DOHH2 (cell line): ENCODE results near the gene IBA57.

Source experiments
- H3F3A ChIP-seq: fragments of 200-600 bp; sonication (generic), shearing (Covaris generic); 2 replicates; pipeline ENCODE4 v1.6.0; 2016; ENCODE audit warnings: antibody characterized with exemption, mild to moderate bottlenecking; ENCODE audit not compliant: control insufficient read depth, insufficient read depth
- H3K27ac ChIP-seq: fragments of 200-600 bp; sonication (generic); 2 replicates; pipeline ENCODE4 v1.5.1; 2014; ENCODE audit warnings: low read depth, mild to moderate bottlenecking, low read length, moderate library complexity
- H3K27me3 ChIP-seq: fragments of 200-600 bp; sonication (generic); 2 replicates; pipeline ENCODE4 v1.6.1; 2014; ENCODE audit warnings: mild to moderate bottlenecking, low read length, mixed read lengths; ENCODE audit not compliant: control insufficient read depth
- H3K36me3 ChIP-seq: fragments of 200-600 bp; sonication (generic); 2 replicates; pipeline ENCODE4 v1.6.1; 2014; ENCODE audit warnings: mild to moderate bottlenecking, low read length, moderate library complexity, mixed read lengths; ENCODE audit not compliant: control insufficient read depth
- H3K4me1 ChIP-seq: fragments of 200-600 bp; sonication (generic); 2 replicates; pipeline ENCODE4 v1.6.1; 2014; ENCODE audit warnings: mild to moderate bottlenecking, low read length, mixed read lengths; ENCODE audit not compliant: control insufficient read depth
- H3K4me2 ChIP-seq: fragments of 200-600 bp; sonication (generic); 2 replicates; pipeline ENCODE4 v1.6.0; 2014; ENCODE audit warnings: mild to moderate bottlenecking, low read length, moderate library complexity
- H3K4me3 ChIP-seq: fragments of 200-600 bp; sonication (generic); 2 replicates; pipeline ENCODE4 v1.5.1; 2014; ENCODE audit warnings: mild to moderate bottlenecking, low read length, mixed read lengths
- H3K79me2 ChIP-seq: fragments of 200-600 bp; sonication (generic); 2 replicates; pipeline ENCODE4 v1.6.1; 2014; ENCODE audit warnings: mild to moderate bottlenecking, low read length, mixed read lengths; ENCODE audit not compliant: control insufficient read depth
- H3K9me2 ChIP-seq: fragments of 200-600 bp; sonication (generic); replicated peaks from 2 replicates; pipeline ENCODE4 v1.6.1; 2014; ENCODE audit warnings: mild to moderate bottlenecking, low read length, mixed read lengths; ENCODE audit not compliant: control insufficient read depth
- H3K9me3 ChIP-seq: fragments of 200-600 bp; sonication (generic); 2 replicates; pipeline ENCODE4 v1.6.1; 2014; ENCODE audit warnings: antibody characterized with exemption, low read length, mixed read lengths; ENCODE audit not compliant: control insufficient read depth, insufficient read depth
- H4K20me1 ChIP-seq: fragments of 200-600 bp; sonication (generic); 2 replicates; pipeline ENCODE4 v1.6.0; 2014; ENCODE audit warnings: low read depth, mild to moderate bottlenecking, antibody characterized with exemption, low read length, moderate library complexity; ENCODE audit not compliant: control insufficient read depth, insufficient read depth
- CTCF ChIP-seq: fragments of 200-600 bp; sonication (generic); IDR thresholded peaks from one replicate; pipeline ENCODE4 v1.5.1; 2014; ENCODE audit warnings: antibody characterized with exemption, mild to moderate bottlenecking, low read depth, low read length; ENCODE audit not compliant: poor library complexity, severe bottlenecking
- EZH2phosphoT487 ChIP-seq: fragments of 200-600 bp; sonication (generic); IDR thresholded peaks from 2 replicates; pipeline ENCODE4 v1.6.1; 2017; ENCODE audit warnings: borderline replicate concordance, mild to moderate bottlenecking, antibody characterized with exemption, low read length, moderate library complexity, mixed read lengths

Gene IBA57

GRCh38 chr1:228123505-228123904 is 42.1 kb upstream of the IBA57 start:
- Histone ChIP-seq H3K79me2 (no peaks in the 10 kb centered on the region), H3K4me3 (no peak overlapping the region), H3K27ac (no peak overlapping the region), H3K4me1 (peaks cover 10% of the 10 kb centered on the region), H3K27me3 (no peaks in the 10 kb centered on the region), H3F3A (no peaks in the 10 kb centered on the region), H3K4me2 (no peak overlapping the region), H4K20me1 (no peaks in the 10 kb centered on the region), H3K36me3 (no peaks in the 10 kb centered on the region), H3K9me2 (no peaks in the 10 kb centered on the region), H3K9me3 (0 out of 2 replicates have a peak, but pooled peaks cover 4% of the 10 kb centered on the region)
- TF ChIP-seq EZH2phosphoT487 (no peak), CTCF (no peak)

GRCh38 chr1:228125185-228125584 is 40.4 kb upstream of the IBA57 start:
- H3K9me2 ChIP-seq = no peaks in the 10 kb centered on the region
- TF ChIP-seq CTCF (no peak), EZH2phosphoT487 (no peak)
- no peaks in the 10 kb centered on the region for H3K9me3 ChIP-seq
- H3K4me2 ChIP-seq = no peak overlapping the region
- H3K4me3 ChIP-seq = no peak overlapping the region
- H3F3A ChIP-seq = no peaks in the 10 kb centered on the region
- no peaks in the 10 kb centered on the region; the same call in 1 of the 2 replicates for H3K27me3 ChIP-seq
- no peaks in the 10 kb centered on the region for H3K79me2 ChIP-seq
- no peak overlapping the region for H3K27ac ChIP-seq
- H3K4me1 ChIP-seq = peaks cover 10% of the 10 kb centered on the region
- no peaks in the 10 kb centered on the region for H4K20me1 ChIP-seq
- H3K36me3 ChIP-seq = no peaks in the 10 kb centered on the region

DNA sequence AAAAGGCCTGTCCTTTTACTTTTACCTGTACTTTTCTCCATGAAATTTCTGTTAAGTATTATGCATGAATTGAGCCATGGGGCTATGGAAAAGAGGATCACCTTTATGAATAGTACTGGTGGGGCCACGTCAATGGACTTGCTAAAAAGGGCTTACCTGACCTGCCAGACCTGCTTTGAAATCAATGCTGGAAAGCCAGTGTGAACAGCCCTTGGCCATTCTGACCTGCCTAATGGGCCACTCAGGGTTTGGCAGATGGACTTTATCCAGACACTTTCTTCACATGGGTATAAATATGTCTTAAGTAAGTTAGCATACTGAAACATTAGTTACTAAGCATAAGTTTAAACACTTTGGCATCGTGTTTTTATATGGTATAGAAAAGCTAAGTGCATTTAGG is 33.8 kb upstream of the IBA57 start:
- Histone ChIP-seq H3K4me2 (no peak overlapping the region), H4K20me1 (no peaks in the 10 kb centered on the region), H3K36me3 (no peaks in the 10 kb centered on the region), H3K9me2 (no peaks in the 10 kb centered on the region), H3K27me3 (no peaks in the 10 kb centered on the region; the same call in 1 of the 2 replicates), H3K4me3 (no peak overlapping the region), H3K79me2 (no peaks in the 10 kb centered on the region), H3K9me3 (no peaks in the 10 kb centered on the region), H3K4me1 (peaks cover 14% of the 10 kb centered on the region), H3K27ac (no peak overlapping the region), H3F3A (peaks cover 5% of the 10 kb centered on the region; the same call in 1 of the 2 replicates)
- no peak for TF ChIP-seq EZH2phosphoT487
- no peak for TF ChIP-seq CTCF

DNA sequence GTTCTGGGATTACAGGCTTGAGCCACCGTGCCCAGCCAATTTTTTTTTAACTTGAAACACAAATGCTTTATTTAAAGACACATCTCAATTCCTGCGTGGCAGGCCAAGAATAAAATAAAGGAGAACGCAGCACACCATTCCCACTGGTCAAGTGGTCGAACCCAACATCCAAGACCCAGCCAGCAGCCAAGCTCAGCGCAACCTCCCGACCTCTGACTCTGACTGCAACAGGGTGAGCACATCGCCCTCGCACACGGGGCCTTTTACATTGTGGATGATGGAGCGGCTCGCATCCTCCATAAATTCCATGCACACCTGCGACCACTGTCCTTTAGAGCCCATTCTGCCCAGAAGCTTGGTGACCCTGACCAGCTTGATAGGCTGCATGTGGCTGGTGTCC is 31.0 kb upstream of the IBA57 start:
- H3F3A ChIP-seq = peaks cover 13% of the 10 kb centered on the region
- no peak overlapping the region for H3K4me3 ChIP-seq
- H3K27me3 ChIP-seq = no peaks in the 10 kb centered on the region; the same call in 1 of the 2 replicates
- H3K4me2 ChIP-seq = no peak overlapping the region
- no peaks in the 10 kb centered on the region for H4K20me1 ChIP-seq
- no peak for TF ChIP-seq CTCF
- no peak for TF ChIP-seq EZH2phosphoT487
- no peaks in the 10 kb centered on the region for H3K9me3 ChIP-seq
- 0 out of 2 replicates have a peak, but pooled peaks cover 3% of the 10 kb centered on the region for H3K79me2 ChIP-seq
- H3K36me3 ChIP-seq = no peaks in the 10 kb centered on the region
- H3K27ac ChIP-seq = no peak overlapping the region
- no peaks in the 10 kb centered on the region for H3K9me2 ChIP-seq
- peaks cover 41% of the 10 kb centered on the region for H3K4me1 ChIP-seq
